HG03103 (cell line): ENCODE results near the gene ZNF677.
"Not testable (repeated sequence)": the region's sequence is repeated elsewhere in the genome, so short reads cannot be mapped to it uniquely, and the experiment has no call there.

Experiments
- ATAC-seq: cut with Tn5 transposase; IDR thresholded peaks from one replicate; pipeline ENCODE4 v1.9.1; 2021; ENCODE audit warnings: low read depth; ENCODE audit not compliant: unreplicated experiment

Gene ZNF677

DNA sequence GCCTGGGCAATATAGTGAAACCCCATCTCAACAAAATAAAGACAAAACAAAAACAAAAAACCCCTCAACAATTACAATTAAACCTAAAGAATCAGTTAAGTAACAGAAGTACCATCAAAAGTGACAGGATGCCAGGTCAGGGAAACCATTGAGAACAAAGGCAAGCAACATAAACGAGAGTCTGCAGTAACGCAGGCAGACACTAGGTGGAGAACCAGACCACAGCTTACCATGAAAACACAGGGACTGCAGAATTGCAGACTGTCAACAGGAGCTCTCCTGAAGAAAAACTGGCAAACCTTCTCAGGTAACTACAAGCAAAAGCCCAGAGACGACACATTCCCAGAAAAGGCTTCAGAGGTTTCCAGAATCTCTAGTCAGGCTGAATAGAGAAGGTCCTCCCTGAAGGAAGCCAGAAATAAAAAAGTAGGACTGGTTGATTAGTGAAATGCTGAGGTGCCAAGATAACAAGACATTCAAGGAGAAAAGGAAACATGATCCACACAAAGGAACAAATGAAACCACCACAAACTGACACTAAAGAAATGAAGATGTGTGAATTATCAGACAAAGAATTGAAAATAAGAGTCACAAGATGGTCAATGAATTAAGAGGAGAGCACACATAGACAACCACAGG is 59.3 kb downstream of the ZNF677 start:
- ATAC-seq: no peak

DNA sequence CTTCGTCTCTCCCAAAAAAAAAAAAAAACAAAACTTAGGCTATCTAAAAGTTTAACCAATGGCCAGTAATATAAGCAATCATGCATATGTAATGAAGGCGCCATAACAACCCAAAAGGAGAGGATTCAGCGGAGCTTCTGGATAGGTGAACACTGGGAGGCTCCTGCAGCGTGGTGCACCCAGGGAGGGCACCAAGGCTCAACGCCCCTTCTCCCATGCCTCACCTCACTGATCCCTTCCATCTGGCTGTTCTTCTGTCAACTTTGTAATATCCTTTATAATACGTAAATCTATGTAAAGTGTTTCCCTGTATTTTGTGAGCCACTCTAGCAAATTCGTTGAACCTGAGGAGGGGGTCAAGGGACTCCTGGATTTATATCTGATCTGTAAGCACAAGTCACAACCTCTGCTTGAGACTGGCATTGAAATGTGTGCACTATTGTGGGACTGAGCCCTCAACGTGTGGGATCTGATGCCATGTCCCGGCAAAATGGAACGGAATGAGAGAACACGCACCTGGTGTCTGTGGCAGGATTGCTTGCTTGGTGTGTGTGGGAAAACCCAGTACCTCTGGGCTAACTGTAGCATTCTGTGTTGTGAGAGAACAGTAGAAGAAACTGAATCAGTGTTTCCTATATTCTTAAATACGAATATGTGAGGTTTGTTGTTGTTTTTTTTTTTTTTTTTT is 61.0 kb downstream of the ZNF677 start:
- no peak for ATAC-seq

DNA sequence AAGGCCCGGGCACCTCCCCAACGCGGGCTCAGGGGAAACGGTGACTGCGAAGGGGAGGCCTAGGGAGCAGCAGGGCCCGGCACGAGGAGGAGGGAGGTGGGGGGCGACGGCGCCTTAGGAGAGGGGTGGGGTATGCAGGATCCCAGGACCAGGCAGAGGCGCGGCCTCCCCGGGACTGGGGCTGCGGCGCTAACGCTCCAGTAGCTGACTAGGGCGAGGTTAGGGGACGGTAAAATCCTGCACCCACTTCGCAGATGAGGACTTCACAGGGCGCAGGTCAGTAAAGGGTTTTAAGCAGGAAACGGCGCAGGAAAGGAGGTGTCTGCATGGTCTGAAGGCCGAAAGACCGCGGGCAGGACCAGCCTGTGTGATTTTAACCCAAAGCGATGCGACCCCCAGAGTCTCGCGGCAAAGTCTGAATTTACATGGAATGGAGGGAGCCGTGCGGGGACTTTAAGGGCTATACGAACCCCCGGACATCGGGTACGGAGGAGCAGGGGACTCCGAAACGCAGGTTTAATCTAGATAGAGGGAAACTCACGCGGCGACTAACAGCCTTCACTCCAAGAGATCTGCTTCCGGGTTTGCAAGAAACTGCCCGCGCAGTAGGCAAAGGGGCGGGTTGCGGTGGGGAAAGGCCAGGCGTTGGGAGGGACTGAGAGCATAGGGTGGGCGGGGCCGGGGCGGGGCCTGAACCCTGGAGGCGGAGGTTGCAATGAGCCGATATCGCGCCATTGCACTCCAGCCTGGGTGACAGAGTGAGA is 61.7 kb downstream of the ZNF677 start, which contains the start of gene ZNF665:
ZNF665 (minus strand) TSS at position 588 of the 764 bp plus-strand sequence. CDS start 10,460 bp downstream, outside the sequence.
- ATAC-seq: no peak

DNA sequence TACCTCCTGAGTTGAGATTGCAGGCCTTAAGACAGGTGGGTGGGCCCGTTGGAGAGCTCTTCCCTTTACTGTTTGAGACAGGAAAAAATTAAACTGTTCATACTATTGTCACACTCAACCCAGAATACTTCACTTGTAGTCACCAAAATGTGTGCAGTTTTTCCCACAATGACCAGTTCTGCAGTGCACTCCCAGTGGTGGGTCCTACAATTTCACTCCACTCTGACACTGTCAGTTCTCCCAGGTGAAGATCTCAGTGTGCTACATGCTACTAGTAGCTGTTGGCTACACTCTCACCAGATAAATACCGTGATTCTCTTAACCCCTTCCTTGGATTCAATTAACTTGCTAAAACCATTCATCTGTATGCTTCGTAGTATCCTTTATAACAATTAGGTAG is 64.4 kb downstream of the ZNF677 start:
- ATAC-seq: no peak

DNA sequence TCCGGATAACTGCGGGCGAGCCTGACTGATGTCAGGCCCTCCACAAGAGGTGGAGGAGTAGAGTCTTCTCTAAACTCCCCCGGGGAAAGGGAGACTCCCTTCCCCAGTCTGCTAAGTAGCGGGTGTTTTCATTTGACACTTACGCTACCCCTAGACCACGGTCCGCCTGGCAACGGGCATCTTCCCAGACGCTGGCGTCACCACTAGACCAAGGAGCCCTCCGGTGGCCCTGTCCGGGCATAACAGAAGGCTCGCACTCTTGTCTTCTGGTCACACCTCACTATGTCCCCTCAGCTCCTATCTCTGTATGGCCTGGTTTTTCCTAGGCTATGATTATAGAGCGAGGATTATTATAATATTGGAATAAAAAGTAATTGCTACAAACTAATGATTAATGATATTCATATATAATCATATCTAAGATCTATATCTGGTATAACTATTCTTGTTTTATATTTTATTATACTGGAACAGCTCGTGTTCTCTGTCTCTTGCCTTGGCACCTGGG is 64.9 kb downstream of the ZNF677 start:
- ATAC-seq: not testable (repeated sequence)
